Keratinocyte (primary cell): ENCODE data around the gene MRPL28.

ENCODE experiments used
- CTCF ChIP-seq, 3 experiments: IDR thresholded peaks in 1 of 3; conservative IDR thresholded peaks in 1 of 3; optimal IDR thresholded peaks in 1 of 3; 2 replicates in 2 of 3; 3 replicates in 1 of 3; pipeline versions ENCODE3 to v1.5.1; 2011; ENCODE audit warnings: low read length in 3 of 3, mild to moderate bottlenecking in 3 of 3, moderate library complexity in 2 of 3, control low read depth in 1 of 3, inconsistent platforms in 1 of 3; ENCODE audit not compliant: insufficient read depth in 2 of 3; ENCODE audit errors: extremely low read depth in 1 of 3
- EZH2 ChIP-seq: IDR thresholded peaks from one replicate; pipeline ENCODE4 v1.6.1; 2012; ENCODE audit warnings: inconsistent platforms, mild to moderate bottlenecking, low read length, moderate library complexity

GRCh38 chr16:339680-340079, 30.7 kb downstream of the MRPL28 start:
- TF ChIP-seq CTCF (optimal IDR thresholded peaks at IDR 0.05 in 1 of 3, IDR thresholded peaks at IDR 0.05 in 1 of 3, conservative IDR thresholded peaks at IDR 0.05 in 1 of 3; ENCODE audit: extremely low read depth in 1 of 3, insufficient read depth in 2 of 3, low read length in 3 of 3) (no peak), EZH2 (no peak)
